Neural cell (in vitro differentiated cells): ENCODE data around the gene SLC17A7. TPM values are rescaled to one million over a fixed set of nuclear protein-coding genes. Genes with fewer than 3 reads are reported as not detected.
A peak's percentile ranks its signal among the peaks of the same experiment; 100 is the strongest.

ENCODE experiments used
- H2AFZ ChIP-seq: fragments of 200-600, 300-800 bp; sonication (generic), shearing (Covaris generic); 2 replicates; pipeline ENCODE4 v1.6.0; 2014; ENCODE audit warnings: low read depth, mild to moderate bottlenecking, antibody characterized with exemption, low read length, moderate library complexity
- H3F3A ChIP-seq: fragments of 200-600 bp; shearing (Covaris generic); 2 replicates; pipeline ENCODE4 v1.6.1; 2016; ENCODE audit warnings: mild to moderate bottlenecking, moderate library complexity, mixed read lengths, antibody characterized with exemption, low read length; ENCODE audit not compliant: insufficient read depth, poor library complexity, severe bottlenecking
- H3K27ac ChIP-seq: fragments of 200-600, 300-800 bp; sonication (generic), shearing (Covaris generic); 2 replicates; pipeline ENCODE4 v1.5.1; 2014; ENCODE audit warnings: mild to moderate bottlenecking, low read length, moderate library complexity
- H3K27me3 ChIP-seq: fragments of 300-800, 200-600 bp; sonication (generic), shearing (Covaris generic); 2 replicates; pipeline ENCODE4 v1.6.0; 2014; ENCODE audit warnings: mild to moderate bottlenecking, low read depth, low read length, moderate library complexity; ENCODE audit not compliant: insufficient read depth
- H3K36me3 ChIP-seq: fragments of 300-800, 200-600 bp; sonication (generic), shearing (Covaris generic); 2 replicates; pipeline ENCODE4 v1.5.1; 2014; ENCODE audit warnings: mild to moderate bottlenecking, antibody characterized with exemption, low read length, moderate library complexity; ENCODE audit not compliant: insufficient read depth
- H3K4me2 ChIP-seq: fragments of 300-800, 200-600 bp; sonication (generic), shearing (Covaris generic); 2 replicates; pipeline ENCODE4 v1.6.0; 2014; ENCODE audit warnings: mild to moderate bottlenecking, low read length
- H3K4me3 ChIP-seq: fragments of 300-800, 200-600 bp; sonication (generic), shearing (Covaris generic); 2 replicates; pipeline ENCODE4 v1.5.1; 2014; ENCODE audit warnings: mild to moderate bottlenecking, low read length, moderate library complexity
- H3K79me2 ChIP-seq: fragments of 200-600 bp; shearing (Covaris generic); replicated peaks from 2 replicates; pipeline ENCODE4 v1.6.0; 2014; ENCODE audit warnings: mild to moderate bottlenecking, low read length, moderate library complexity; ENCODE audit not compliant: insufficient read depth
- H3K9ac ChIP-seq: fragments of 300-800, 200-600 bp; sonication (generic), shearing (Covaris generic); 2 replicates; pipeline ENCODE4 v1.6.1; 2016; ENCODE audit warnings: mild to moderate bottlenecking, low read length, mixed read lengths
- H3K9me2 ChIP-seq: fragments of 200-600 bp; shearing (Covaris generic); 2 replicates; pipeline ENCODE4 v1.6.1; 2016; ENCODE audit warnings: mild to moderate bottlenecking, low read length, mixed read lengths; ENCODE audit not compliant: insufficient read depth
- H3K9me3 ChIP-seq: fragments of 200-600, 300-800 bp; sonication (generic), shearing (Covaris generic); 2 replicates; pipeline ENCODE4 v1.6.1; 2016; ENCODE audit warnings: mild to moderate bottlenecking, mixed run types, low read length, moderate library complexity, mixed read lengths
- H4K20me1 ChIP-seq: fragments of 200-600 bp; shearing (Covaris generic); 2 replicates; pipeline ENCODE4 v1.6.1; 2016; ENCODE audit warnings: mild to moderate bottlenecking, mixed run types; ENCODE audit not compliant: insufficient read depth
- CTCF ChIP-seq: fragments of 450-650 bp; IDR thresholded peaks from 2 replicates; pipeline ENCODE4 v1.5.1; 2014; ENCODE audit warnings: antibody characterized with exemption, mild to moderate bottlenecking, moderate library complexity; ENCODE audit not compliant: poor library complexity, severe bottlenecking
- EP300 ChIP-seq: fragments of 450-650 bp; conservative IDR thresholded peaks from 2 replicates; pipeline ENCODE4 v1.6.1; 2014; ENCODE audit warnings: antibody characterized with exemption, mild to moderate bottlenecking, moderate library complexity; ENCODE audit not compliant: poor library complexity, severe bottlenecking
- EZH2 ChIP-seq: fragments of 200-600, 300-800 bp; shearing (Covaris generic), sonication (generic); IDR thresholded peaks from 2 replicates; pipeline ENCODE4 v1.6.1; 2014; ENCODE audit warnings: antibody characterized with exemption, low read length, borderline replicate concordance, mild to moderate bottlenecking; ENCODE audit not compliant: insufficient read depth, poor library complexity, severe bottlenecking
- MXI1 ChIP-seq: fragments of 450-650 bp; conservative IDR thresholded peaks from 2 replicates; pipeline ENCODE4 v1.6.1; 2014; ENCODE audit warnings: antibody characterized with exemption, mild to moderate bottlenecking; ENCODE audit not compliant: poor library complexity, severe bottlenecking
- POLR2AphosphoS5 ChIP-seq: IDR thresholded peaks from 2 replicates; pipeline ENCODE4 v1.6.1; 2012
- RAD21 ChIP-seq: fragments of 450-650 bp; conservative IDR thresholded peaks from 2 replicates; pipeline ENCODE4 v1.6.1; 2014; ENCODE audit warnings: antibody characterized with exemption, mild to moderate bottlenecking, moderate library complexity
- REST ChIP-seq: IDR thresholded peaks from 2 replicates; pipeline ENCODE4 v1.6.1; 2012; ENCODE audit warnings: borderline replicate concordance
- SMC3 ChIP-seq: fragments of 450-650 bp; conservative IDR thresholded peaks from 2 replicates; pipeline ENCODE4 v1.6.1; 2014; ENCODE audit warnings: antibody characterized with exemption, mild to moderate bottlenecking, moderate library complexity; ENCODE audit not compliant: poor library complexity
- TAF1 ChIP-seq: IDR thresholded peaks from 2 replicates; pipeline ENCODE4 v1.6.1; 2012; ENCODE audit warnings: low read depth
- polyA plus RNA-seq: library from polyadenylated mRNA; depleted of rRNA; stranded (reverse); fragments of >200 nt; gene quantifications from 2 replicates; pipeline ENCODE4 v1.2.3, GENCODE V29; 2014

The SLC17A7 gene
- polyA plus RNA-seq, 1 donor from 2014 or later: 0.07 TPM

- no peak for TF ChIP-seq EZH2
- TF ChIP-seq CTCF: no peak
- no peak for TF ChIP-seq RAD21
- TF ChIP-seq EP300: no peak
- no peak for TF ChIP-seq REST
- TF ChIP-seq MXI1: no peak
- no peak for TF ChIP-seq POLR2AphosphoS5
- no peak for TF ChIP-seq SMC3
- TF ChIP-seq TAF1: no peak
- Histone ChIP-seq H3K27me3 (peaks cover 59% of the 10 kb centered on the region), H3K27ac (no peak overlapping the region), H3K79me2 (no peaks in the 10 kb centered on the region), H3K4me3 (peak overlapping the region; percentile 77), H2AFZ (no peak overlapping the region), H3K9me2 (no peaks in the 10 kb centered on the region), H3K9ac (no peak overlapping the region), H3K36me3 (no peaks in the 10 kb centered on the region), H3K4me2 (no peak overlapping the region), H4K20me1 (no peaks in the 10 kb centered on the region), H3K9me3 (no peaks in the 10 kb centered on the region), H3F3A (no peaks in the 10 kb centered on the region)
These were observed 1.0 kb upstream of the SLC17A7 start for GRCh38 chr19:49442354-49442753.

- Histone ChIP-seq H3K27ac (no peak overlapping the region), H3K4me3 (peak overlapping the region; percentile 77), H3K9ac (no peak overlapping the region), H3K27me3 (peaks cover 63% of the 10 kb centered on the region), H4K20me1 (no peaks in the 10 kb centered on the region), H3K36me3 (no peaks in the 10 kb centered on the region), H3K9me3 (no peaks in the 10 kb centered on the region), H3K9me2 (no peaks in the 10 kb centered on the region), H3F3A (no peaks in the 10 kb centered on the region), H3K4me2 (no peak overlapping the region), H3K79me2 (no peaks in the 10 kb centered on the region), H2AFZ (no peak overlapping the region)
- TF ChIP-seq CTCF (no peak), EZH2 (peak; percentile 56), POLR2AphosphoS5 (no peak), REST (no peak), EP300 (no peak)
These were observed 628 bp upstream of the SLC17A7 start for GRCh38 chr19:49441960-49442350.
